Spleen (tissue), 11 donors: ENCODE data around the gene HSD11B1. TPM values are rescaled to one million over a fixed set of nuclear protein-coding genes. Genes with fewer than 3 reads are reported as not detected.
A peak's percentile ranks its signal among the peaks of the same experiment; 100 is the strongest.

Source experiments
- DNase-seq: peaks from one replicate; pipeline ENCODE4 v3.0.0-alpha.2; 2020
- H3K27ac ChIP-seq, 8 donors: fragments of 200-600 bp; sonication (generic) in 7 of 8; 1 replicate in 4 of 8; 2 replicates in 4 of 8; pipeline versions ENCODE4 v1.5.0 to v1.8.0; 2016 to 2021; ENCODE audit warnings: inconsistent platforms in 4 of 8, mild to moderate bottlenecking in 4 of 8, moderate library complexity in 1 of 8
- H3K27me3 ChIP-seq, 7 donors: fragments of 200-600 bp; sonication (generic) in 6 of 7; replicated peaks in 1 of 7; 1 replicate in 4 of 7; 2 replicates in 3 of 7; pipeline versions ENCODE4 v1.5.0 to v1.8.0; 2016 to 2021; ENCODE audit warnings: inconsistent platforms in 3 of 7, mild to moderate bottlenecking in 1 of 7
- H3K36me3 ChIP-seq, 6 donors: fragments of 200-600 bp; sonication (generic) in 5 of 6; 1 replicate in 4 of 6; 2 replicates in 2 of 6; pipeline versions ENCODE4 v1.5.0 to v1.8.0; 2016 to 2021; ENCODE audit warnings: inconsistent platforms in 2 of 6
- H3K4me1 ChIP-seq, 6 donors: fragments of 200-600 bp; sonication (generic) in 5 of 6; 1 replicate in 3 of 6; 2 replicates in 3 of 6; pipeline versions ENCODE4 v1.5.0 to v1.8.0; 2016 to 2021; ENCODE audit warnings: inconsistent platforms in 3 of 6
- H3K4me3 ChIP-seq, 8 donors: fragments of 200-600 bp; sonication (generic) in 7 of 8; 1 replicate in 4 of 8; 2 replicates in 4 of 8; pipeline versions ENCODE4 v1.5.0 to v1.8.0; 2016 to 2021; ENCODE audit warnings: inconsistent platforms in 4 of 8, mild to moderate bottlenecking in 4 of 8, moderate library complexity in 2 of 8
- H3K9me3 ChIP-seq, 8 donors: fragments of 200-600 bp; sonication (generic) in 7 of 8; 1 replicate in 4 of 8; 2 replicates in 4 of 8; pipeline versions ENCODE4 v1.5.0 to v1.8.0; 2016 to 2021; ENCODE audit warnings: inconsistent platforms in 4 of 8
- CTCF ChIP-seq, 11 experiments: fragments of 200-600 bp in 7 of 11; fragments of 450-650 bp in 4 of 11; sonication (generic) in 4 of 11; IDR thresholded peaks in 8 of 11; conservative IDR thresholded peaks in 3 of 11; 1 replicate in 7 of 11; 2 replicates in 4 of 11; pipeline versions ENCODE4 v1.4.0 to v1.8.0; 2016 to 2021; ENCODE audit warnings: antibody characterized with exemption in 11 of 11, inconsistent platforms in 4 of 11, mild to moderate bottlenecking in 1 of 11
- POLR2A ChIP-seq, 3 donors: fragments of 450-650 bp; IDR thresholded peaks; one replicate each; pipeline ENCODE4 v1.5.1; 2017; ENCODE audit warnings: antibody characterized with exemption in 3 of 3, mild to moderate bottlenecking in 1 of 3
- POLR2AphosphoS5 ChIP-seq, 3 donors: sonication (generic); formaldehyde crosslinking; IDR thresholded peaks; one replicate each; pipeline ENCODE4 v1.5.1; 2017; ENCODE audit warnings: antibody characterized with exemption in 3 of 3
- WGBS, 5 donors: extraction: QIAGEN DNeasy Blood & Tissue Kit in 3 of 5; methylation state at CpG; one replicate each; pipeline versions ENCODE4 v1.1.5 to v1.1.7; 2013 to 2018; 5-methylcytosine and 5-hydroxymethylcytosine counted together
- intact Hi-C: fragments of 100-400 bp; cut with DNase I; formaldehyde crosslinking; loops from one replicate; pipeline ENCODE4 v1.15.0; 2023; ENCODE audit warnings: low total_unique reads
- polyA plus RNA-seq, 3 donors: library from polyadenylated mRNA; stranded (reverse); fragments of 200-250 nt; gene quantifications; one replicate each; pipeline ENCODE4 v1.2.1, GENCODE V29; 2013
- total RNA-seq, 7 donors: library from RNA; depleted of rRNA in 3 of 7; stranded (reverse); fragments of >200 nt in 3 of 7; fragmentation: NEBNext Ultra II Directional in 4 of 7; extraction: Animal tissue kit (Norgen Biotek cat#: 25700) in 4 of 7; gene quantifications; one replicate each; pipeline versions ENCODE4 v1.1.0 to v1.2.1, GENCODE V29; 2016 to 2021
- donor health status: healthy with polysubstance abuse.
- donor health status: DM: no; HTN: no; CAD: no; lungs with moderate emphysema.
- donor health status: DM: no; HTN: no; CAD: no.
- donor health status: Bipolar disorder and iron deficiency.
- donor health status: healthy.
- donor health status: DM: no; HTN: no; CAD: no.
- donor health status: DM: yes; HTN: yes; CAD: no.

Gene HSD11B1
- total and polyA plus RNA-seq, 10 donors = 1.8 to 14.9 (median 3.7) TPM

GRCh38 chr1:209659909-209660308, 44.7 kb upstream of the HSD11B1 start:
- Histone ChIP-seq H3K9me3 (no peaks in the 10 kb centered on the region), H3K27ac (peak overlapping the region in 7 of 8 donors; percentile 57 to 86 (median 84)), H3K4me3 (peak overlapping the region in 1 of 8 donors; percentile 36), H3K4me1 (peaks cover 7 to 42% (median 17%) of the 10 kb centered on the region in 6 donors), H3K27me3 (peaks cover 0 to 41% (median 5%) of the 10 kb centered on the region in 7 donors), H3K36me3 (no peaks in the 10 kb centered on the region)
- no peak for DNase-seq
- no peak for TF ChIP-seq CTCF (IDR thresholded peaks at IDR 0.05 in 8 of 11, conservative IDR thresholded peaks at IDR 0.05 in 3 of 11)
- TF ChIP-seq POLR2AphosphoS5 (IDR thresholded peaks at IDR 0.05) = peak in 1 of 3 donors; percentile 74
- 4 to 9% (median 5%) methylated on average over 5 of the region's 5 CpGs for WGBS, 5 donors
- intact Hi-C loops = no loop called here

DNA sequence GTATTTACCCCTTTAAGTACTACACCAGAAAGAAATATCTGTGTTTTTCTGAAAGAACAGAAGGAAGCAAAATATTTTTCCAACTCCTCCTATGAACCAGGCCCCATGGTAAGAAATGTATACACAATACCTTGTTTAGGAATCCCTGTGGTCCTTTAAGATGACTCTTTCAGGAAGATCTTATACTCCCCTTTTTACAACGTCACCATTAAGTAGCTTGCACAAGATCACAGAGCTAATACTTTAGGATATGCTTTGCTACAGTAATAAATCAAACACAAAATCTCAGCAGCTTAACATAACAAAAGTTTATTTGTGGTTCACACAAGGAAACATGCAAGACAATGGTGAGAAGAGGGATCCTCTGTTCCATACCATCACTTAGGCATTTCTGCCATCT, 43.6 kb upstream of the HSD11B1 start:
- H3K27ac ChIP-seq = peak overlapping the region in 2 of 8 donors; percentile 86
- H3K36me3 ChIP-seq = no peaks in the 10 kb centered on the region
- H3K4me3 ChIP-seq = peak overlapping the region in 1 of 8 donors; percentile 36
- DNase-seq = no peak
- no peaks in the 10 kb centered on the region for H3K9me3 ChIP-seq
- peaks cover 7 to 42% (median 17%) of the 10 kb centered on the region in 6 donors for H3K4me1 ChIP-seq
- no peak for TF ChIP-seq CTCF (IDR thresholded peaks at IDR 0.05 in 8 of 11, conservative IDR thresholded peaks at IDR 0.05 in 3 of 11)
- no peak for TF ChIP-seq POLR2A (IDR thresholded peaks at IDR 0.05)
- no peak for TF ChIP-seq POLR2AphosphoS5 (IDR thresholded peaks at IDR 0.05)
- intact Hi-C loops = no loop called here
- 28 to 60% (median 45%) methylated on average over 1 of the region's 1 CpG for WGBS, 5 donors
- peaks cover 0 to 29% (median 0%) of the 10 kb centered on the region in 7 donors for H3K27me3 ChIP-seq

GRCh38 chr1:209662879-209663327, 41.7 kb upstream of the HSD11B1 start:
- TF ChIP-seq POLR2AphosphoS5 (IDR thresholded peaks at IDR 0.05) (no peak), POLR2A (IDR thresholded peaks at IDR 0.05) (no peak), CTCF (IDR thresholded peaks at IDR 0.05 in 8 of 11, conservative IDR thresholded peaks at IDR 0.05 in 3 of 11) (no peak)
- Histone ChIP-seq H3K27me3 (peaks cover 0 to 11% (median 0%) of the 10 kb centered on the region in 7 donors), H3K27ac (no peak overlapping the region), H3K4me3 (no peak overlapping the region), H3K9me3 (no peaks in the 10 kb centered on the region), H3K36me3 (no peaks in the 10 kb centered on the region), H3K4me1 (peaks cover 7 to 37% (median 18%) of the 10 kb centered on the region in 6 donors)
- DNase-seq = no peak
- intact Hi-C loops = no loop called here
- WGBS, 5 donors = 85 to 95% (median 90%) methylated on average over 3 of the region's 3 CpGs

- Histone ChIP-seq H3K4me3 (no peak overlapping the region), H3K27me3 (peaks cover 0 to 9% (median 0%) of the 10 kb centered on the region in 7 donors), H3K27ac (no peak overlapping the region), H3K36me3 (no peaks in the 10 kb centered on the region), H3K4me1 (peaks cover 0 to 7% (median 3%) of the 10 kb centered on the region in 6 donors), H3K9me3 (no peaks in the 10 kb centered on the region)
- intact Hi-C loops = no loop called here
- DNase-seq = no peak
- TF ChIP-seq POLR2A (IDR thresholded peaks at IDR 0.05) (no peak), CTCF (IDR thresholded peaks at IDR 0.05 in 8 of 11, conservative IDR thresholded peaks at IDR 0.05 in 3 of 11) (no peak), POLR2AphosphoS5 (IDR thresholded peaks at IDR 0.05) (no peak)
- 73 to 86% (median 84%) methylated on average over 1 of the region's 1 CpG for WGBS, 5 donors
These were observed 37.5 kb upstream of the HSD11B1 start for GRCh38 chr1:209667103-209667502.
